Natural killer cell treated with Interleukin-12 subunit alpha and Interleukin-12 subunit beta and Interleukin-15 and Interleukin-18, amount 100 ng/mL, for 72 hours (primary cell): ENCODE measurements around the gene DENND5B. TPM values are rescaled to one million over a fixed set of nuclear protein-coding genes. Genes with fewer than 3 reads are reported as not detected.
"Not testable (repeated sequence)": the region's sequence is repeated elsewhere in the genome, so short reads cannot be mapped to it uniquely, and the experiment has no call there.

Experiments
- ATAC-seq, 2 donors: fragments of 150-1000 bp; cut with Tn5 transposase in 1 of 2; sonication (Bioruptor Pico), chemical (Tn5 transposase) in 1 of 2; 2 replicates each; pipeline ENCODE4 v1.10.0; 2021
- DNase-seq: peaks from one replicate; pipeline ENCODE4 v3.0.0; 2022; ENCODE audit warnings: low spot score
- H3K27ac Mint-ChIP-seq, 2 donors: 1 replicate in 1 of 2; 2 replicates in 1 of 2; pipeline ENCODE4 v1.8.0; 2022; ENCODE audit warnings: mixed read lengths in 2 of 2, mild to moderate bottlenecking in 1 of 2, moderate library complexity in 1 of 2
- H3K27me3 Mint-ChIP-seq, 2 donors: 1 replicate in 1 of 2; 2 replicates in 1 of 2; pipeline ENCODE4 v1.8.0; 2022; ENCODE audit warnings: mixed read lengths in 2 of 2
- H3K36me3 Mint-ChIP-seq: one replicate; pipeline ENCODE4 v1.8.0; 2022; ENCODE audit warnings: mixed read lengths
- H3K4me1 Mint-ChIP-seq, 2 donors: 1 replicate in 1 of 2; 2 replicates in 1 of 2; pipeline ENCODE4 v1.8.0; 2022; ENCODE audit warnings: low read depth in 2 of 2, mixed read lengths in 2 of 2, mild to moderate bottlenecking in 1 of 2
- H3K4me3 Mint-ChIP-seq: one replicate; pipeline ENCODE4 v1.8.0; 2022; ENCODE audit warnings: mixed read lengths
- H3K9me3 Mint-ChIP-seq: 2 replicates; pipeline ENCODE4 v1.8.0; 2022; ENCODE audit warnings: mixed read lengths
- total RNA-seq, 2 donors: library from RNA; stranded (reverse); gene quantifications; one replicate each; pipeline ENCODE4 v1.2.3, GENCODE V29; 2022

Gene DENND5B
- total RNA-seq, 2 donors from 2014 or later = 0.05 to 0.95 TPM

DNA sequence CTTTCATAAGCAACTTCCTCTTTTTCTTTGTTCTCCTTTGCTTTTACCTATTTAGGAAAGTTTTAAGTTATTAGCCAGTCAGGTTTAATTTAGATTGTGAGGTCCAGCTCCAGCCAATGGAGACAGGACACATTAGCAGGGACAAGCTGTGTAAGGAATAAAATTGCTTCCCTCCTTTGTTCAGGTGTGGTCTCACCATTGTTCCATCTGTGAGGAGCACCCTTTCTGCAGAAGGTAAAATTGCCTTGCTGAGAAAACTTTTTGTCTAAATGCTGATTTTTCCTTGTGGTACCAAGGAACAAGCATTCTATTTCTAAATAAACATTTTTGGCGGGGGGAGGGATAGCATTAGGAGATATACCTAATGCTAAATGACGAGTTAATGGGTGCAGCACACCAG is 17.4 kb upstream of the DENND5B start:
- not testable (repeated sequence) for H3K9me3 Mint-ChIP-seq
- peaks cover 9 to 17% of the 10 kb centered on the region in 2 donors for H3K27me3 Mint-ChIP-seq

DNA sequence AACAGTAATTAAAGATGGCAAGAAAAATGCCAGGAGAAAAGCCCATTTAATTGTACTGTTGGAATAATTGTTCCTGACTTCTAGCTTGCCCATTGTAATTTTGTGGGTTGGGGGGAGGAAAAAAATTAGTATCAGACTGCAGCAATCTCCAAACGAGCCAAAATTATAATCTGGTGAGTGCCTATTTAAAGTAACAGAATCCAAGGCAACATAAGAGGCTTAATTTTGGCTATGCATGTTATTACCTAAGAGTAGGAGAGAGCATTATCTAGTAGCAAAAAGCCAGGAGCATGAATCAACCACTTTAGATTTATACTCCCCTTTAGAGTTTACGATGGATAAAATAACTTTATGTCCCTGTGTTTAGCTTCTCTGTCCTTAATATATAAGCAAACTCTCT is 14.6 kb upstream of the DENND5B start:
- Mint-ChIP-seq H3K36me3 (peaks cover 5% of the 10 kb centered on the region), H3K4me1 (no peaks in the 10 kb centered on the region), H3K27me3 (peaks cover 5 to 9% of the 10 kb centered on the region in 2 donors), H3K4me3 (no peak overlapping the region), H3K27ac (no peak overlapping the region), H3K9me3 (peaks cover 3% of the 10 kb centered on the region)
- ATAC-seq (no peak), DNase-seq (no peak)

More for the DNA sequence above, 17.4 kb upstream of the DENND5B start:
- H3K4me1 Mint-ChIP-seq, H3K36me3 Mint-ChIP-seq, H3K4me3 Mint-ChIP-seq, DNase-seq, ATAC-seq, H3K27ac Mint-ChIP-seq: not testable (repeated sequence)

DNA sequence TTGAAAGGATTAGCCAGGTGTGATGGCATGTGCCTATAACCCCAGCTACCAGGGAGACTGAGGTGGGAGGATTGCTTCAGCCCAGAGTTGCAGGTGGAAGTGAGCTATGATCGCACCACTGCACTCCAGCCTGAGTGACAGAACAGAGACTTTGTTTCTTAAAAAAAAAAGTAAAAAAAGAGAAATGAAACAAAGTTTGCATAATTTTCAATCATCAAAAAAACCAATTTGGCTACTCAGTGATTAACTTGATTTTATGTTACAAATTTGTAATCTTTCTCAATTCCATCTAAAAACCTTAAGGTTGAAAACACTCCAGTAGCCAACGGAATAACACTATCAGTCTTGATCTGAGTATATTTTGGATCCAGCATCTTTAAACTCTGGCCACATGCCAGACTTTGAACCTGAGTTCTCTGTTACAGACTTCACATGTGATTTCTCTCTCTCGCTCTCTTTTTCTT is 12.6 kb upstream of the DENND5B start:
- Mint-ChIP-seq H3K36me3 (peaks cover 5% of the 10 kb centered on the region), H3K27me3 (peaks cover 5 to 9% of the 10 kb centered on the region in 2 donors), H3K4me1 (no peaks in the 10 kb centered on the region), H3K9me3 (peaks cover 3% of the 10 kb centered on the region), H3K27ac (no peak overlapping the region), H3K4me3 (no peak overlapping the region)
- DNase-seq (no peak), ATAC-seq (no peak)

DNA sequence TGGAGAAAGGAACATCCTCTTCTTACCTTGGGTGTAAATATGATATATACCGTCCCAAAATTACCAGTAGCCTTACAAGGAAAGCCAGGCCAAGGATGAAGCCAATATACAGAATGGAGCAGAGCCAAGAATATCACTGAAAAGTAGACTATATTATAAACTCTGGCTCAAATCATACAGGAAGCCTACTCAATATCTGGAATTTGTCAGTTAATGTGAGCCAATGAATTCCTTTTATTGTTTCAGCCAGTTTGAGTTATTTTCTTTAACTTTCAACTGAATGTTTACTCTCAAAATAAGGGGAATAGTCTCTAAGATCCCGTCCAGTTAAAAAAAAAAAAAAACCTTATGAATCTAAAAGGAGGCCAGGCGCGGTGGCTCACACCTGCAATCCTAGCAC is 9.8 kb upstream of the DENND5B start:
- ATAC-seq (no peak), DNase-seq (no peak)
- Mint-ChIP-seq H3K4me1 (no peaks in the 10 kb centered on the region), H3K4me3 (no peak overlapping the region), H3K36me3 (no peaks in the 10 kb centered on the region), H3K27me3 (peaks cover 8 to 10% of the 10 kb centered on the region in 2 donors), H3K27ac (no peak overlapping the region), H3K9me3 (no peaks in the 10 kb centered on the region)

DNA sequence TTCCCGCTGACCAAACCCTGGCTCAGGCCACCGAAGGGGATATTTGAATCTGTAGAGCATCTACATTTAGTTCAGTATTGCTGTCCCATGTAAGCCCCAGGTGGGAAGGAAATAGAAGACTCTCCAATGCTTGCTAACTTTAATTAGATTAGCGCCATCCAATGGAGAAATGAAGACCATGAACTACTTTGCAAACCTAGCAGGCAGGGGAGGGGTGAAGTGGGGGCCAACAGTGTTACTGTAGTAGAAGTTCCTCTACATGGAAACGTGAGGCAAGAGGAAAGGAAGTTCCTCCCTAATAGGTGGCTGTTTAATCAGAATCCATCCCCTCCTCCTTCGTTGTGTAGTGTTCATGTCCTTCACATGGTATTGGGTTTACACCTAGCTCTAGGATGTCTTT is 9.3 kb upstream of the DENND5B start:
- no peak for DNase-seq
- Mint-ChIP-seq H3K4me1 (no peaks in the 10 kb centered on the region), H3K9me3 (no peaks in the 10 kb centered on the region), H3K4me3 (no peak overlapping the region), H3K36me3 (no peaks in the 10 kb centered on the region), H3K27ac (no peak overlapping the region), H3K27me3 (peaks cover 12 to 15% of the 10 kb centered on the region in 2 donors)
- no peak for ATAC-seq

DNA sequence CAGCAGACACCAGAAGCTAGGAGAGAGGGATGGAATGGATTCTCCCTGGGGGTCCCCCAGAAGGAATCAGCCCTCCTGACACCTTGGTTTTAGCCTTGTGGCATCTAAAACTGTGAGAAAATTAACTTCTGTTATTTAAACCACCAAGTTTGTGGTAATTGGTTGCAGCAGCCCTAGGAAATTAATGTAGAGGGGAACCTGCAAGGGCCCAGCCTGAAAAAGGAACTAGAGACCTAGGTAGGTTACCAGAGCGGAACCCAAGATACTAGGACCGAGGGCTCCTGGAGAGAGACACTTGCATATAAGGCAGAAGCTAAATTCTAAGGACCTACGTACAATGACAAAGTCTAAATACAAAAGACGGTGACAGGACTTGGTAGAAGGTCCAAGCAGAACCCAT is 8.1 kb upstream of the DENND5B start:
- Mint-ChIP-seq H3K4me3 (no peak overlapping the region), H3K36me3 (no peaks in the 10 kb centered on the region), H3K27me3 (peaks cover 10 to 15% of the 10 kb centered on the region in 2 donors), H3K9me3 (no peaks in the 10 kb centered on the region), H3K27ac (no peak overlapping the region), H3K4me1 (no peaks in the 10 kb centered on the region)
- ATAC-seq (no peak), DNase-seq (no peak)

DNA sequence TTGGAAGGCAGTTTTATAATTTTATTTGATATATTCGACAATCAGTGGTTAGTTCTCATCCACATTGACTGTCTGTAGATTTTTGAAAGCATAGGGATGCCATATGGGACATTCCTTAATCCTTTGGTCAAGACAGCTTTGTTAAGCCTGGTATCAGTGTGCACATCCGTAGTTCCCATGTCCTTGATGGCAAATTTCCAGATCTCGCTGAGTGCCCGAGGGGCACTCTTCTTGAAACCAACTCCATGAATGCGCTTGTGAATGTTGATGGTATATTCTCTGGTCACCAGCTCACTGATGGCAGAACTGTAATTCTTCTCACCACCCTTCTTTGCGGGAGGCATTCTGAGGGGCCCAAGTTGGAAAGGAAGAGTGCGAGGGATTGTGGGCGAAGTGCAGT is 6.1 kb upstream of the DENND5B start:
- Mint-ChIP-seq H3K4me3 (no peak overlapping the region), H3K27ac (no peak overlapping the region), H3K9me3 (no peaks in the 10 kb centered on the region), H3K27me3 (peaks cover 16 to 19% of the 10 kb centered on the region in 2 donors), H3K4me1 (no peaks in the 10 kb centered on the region), H3K36me3 (no peaks in the 10 kb centered on the region)
- DNase-seq (no peak), ATAC-seq (no peak)

DNA sequence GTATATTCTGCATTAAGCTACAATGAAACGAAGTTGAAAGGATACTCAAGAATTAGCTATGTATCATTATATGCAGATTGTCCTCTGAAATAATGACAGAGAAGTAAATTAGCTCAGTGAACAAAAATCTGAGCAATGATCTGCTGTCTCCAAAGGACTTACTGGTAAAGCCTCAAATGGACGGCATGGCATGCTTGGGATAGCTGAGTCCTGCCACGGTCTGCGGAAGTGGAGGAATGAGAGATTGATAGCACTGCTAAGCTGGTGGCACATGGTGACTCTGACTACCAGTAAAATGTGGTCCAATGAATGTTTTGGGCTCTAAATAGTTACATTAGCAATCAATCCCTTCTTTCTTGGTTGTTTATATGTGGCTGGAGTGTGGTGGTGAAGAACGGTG is 3.7 kb upstream of the DENND5B start:
- DNase-seq = no peak
- Mint-ChIP-seq H3K4me1 (peaks cover 7% of the 10 kb centered on the region in 2 donors), H3K27ac (no peak overlapping the region), H3K27me3 (peaks cover 23 to 28% of the 10 kb centered on the region in 2 donors), H3K9me3 (no peaks in the 10 kb centered on the region), H3K36me3 (no peaks in the 10 kb centered on the region), H3K4me3 (no peak overlapping the region)
- no peak for ATAC-seq

DNA sequence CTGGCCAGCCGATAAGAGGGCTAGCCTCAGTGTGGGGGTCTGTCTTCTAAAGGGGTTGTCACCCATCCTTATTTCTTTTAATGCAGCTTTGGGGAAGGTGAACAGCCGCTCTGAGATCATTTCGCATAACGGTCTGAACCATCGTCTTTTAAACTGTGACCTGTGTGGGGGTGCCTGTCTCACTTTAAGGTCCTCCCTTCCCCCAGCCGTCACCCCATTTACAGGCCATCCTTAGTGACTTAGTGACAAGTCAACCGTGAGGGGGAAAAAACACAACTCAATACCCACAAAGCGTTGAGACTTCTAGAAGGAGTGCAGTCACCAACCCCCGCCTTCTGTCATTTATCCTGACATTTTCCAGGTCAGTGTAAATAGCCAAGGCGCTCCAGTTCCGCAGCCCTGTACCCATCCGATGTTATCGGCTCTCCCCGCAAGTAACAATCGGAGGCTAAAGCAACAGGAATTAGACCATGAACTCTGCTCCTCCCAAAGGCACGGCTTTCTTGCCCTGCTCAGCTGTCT is 505 bp upstream of the DENND5B start:
- DNase-seq = no peak
- H3K36me3 Mint-ChIP-seq = no peaks in the 10 kb centered on the region
- H3K9me3 Mint-ChIP-seq = no peaks in the 10 kb centered on the region
- no peak overlapping the region for H3K27ac Mint-ChIP-seq
- peaks cover 40 to 58% of the 10 kb centered on the region in 2 donors for H3K27me3 Mint-ChIP-seq
- peak overlapping the region; percentile 75 for H3K4me3 Mint-ChIP-seq
- ATAC-seq = no peak
- H3K4me1 Mint-ChIP-seq = peaks cover 11 to 13% of the 10 kb centered on the region in 2 donors

DNA sequence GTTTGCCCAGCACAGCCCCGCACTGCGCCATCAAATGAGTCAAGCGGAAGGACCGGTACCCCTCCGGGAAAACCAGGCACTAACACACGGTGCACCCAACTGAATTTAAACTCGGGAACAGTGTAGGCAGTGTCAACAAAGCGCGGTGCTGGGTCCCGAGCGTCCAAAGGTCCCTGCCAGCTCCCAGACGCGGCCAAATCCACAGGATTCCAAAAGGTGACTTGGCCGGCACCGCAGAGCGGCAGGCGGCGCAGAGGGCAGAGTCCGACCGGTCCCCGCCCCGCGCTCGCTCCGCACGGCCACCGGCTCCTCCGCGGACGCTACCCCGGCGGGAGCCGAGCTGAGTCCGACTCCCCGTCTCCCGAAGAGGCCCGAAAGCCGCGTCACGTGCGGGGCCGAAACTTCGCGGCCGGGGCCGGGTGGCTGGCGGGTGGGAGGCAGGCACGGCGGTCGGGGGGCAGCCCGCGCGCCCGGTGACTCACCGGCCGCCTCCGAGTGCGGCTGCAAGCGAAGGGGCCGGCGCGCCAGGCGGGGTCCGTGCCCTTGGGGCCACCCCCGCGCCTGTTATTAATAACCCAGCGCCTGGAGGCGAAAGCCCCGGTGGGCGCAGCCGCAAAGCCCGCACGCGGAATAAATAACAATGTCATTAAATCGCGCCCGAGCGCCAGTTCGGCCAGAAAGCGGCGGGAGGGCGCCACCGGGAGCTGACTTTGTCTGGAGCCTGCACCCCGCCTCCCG is 863 bp downstream of the DENND5B start:
- H3K27ac Mint-ChIP-seq = no peak overlapping the region
- peaks cover 39 to 59% of the 10 kb centered on the region in 2 donors for H3K27me3 Mint-ChIP-seq
- DNase-seq (peak; percentile 65), ATAC-seq (peak; percentile 57 to 78)
- H3K4me3 Mint-ChIP-seq = peak overlapping the region; percentile 83
- H3K36me3 Mint-ChIP-seq = no peaks in the 10 kb centered on the region
- peaks cover 11 to 13% of the 10 kb centered on the region in 2 donors for H3K4me1 Mint-ChIP-seq
- H3K9me3 Mint-ChIP-seq = no peaks in the 10 kb centered on the region

DNA sequence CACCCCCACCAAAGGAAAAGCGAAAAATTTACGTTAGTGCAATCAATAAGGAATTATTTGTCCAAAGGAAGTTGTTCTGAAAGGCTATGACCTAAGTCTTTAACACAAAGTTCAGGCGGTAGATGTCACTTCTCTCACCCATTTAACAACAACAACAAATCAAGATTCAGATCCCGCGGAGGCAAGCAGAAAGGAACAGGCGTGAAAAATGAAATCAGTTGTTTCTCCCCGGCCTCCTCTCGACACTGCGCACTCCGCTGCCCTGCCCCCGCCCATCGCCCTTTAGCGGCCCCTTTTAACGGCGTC is 1.4 kb downstream of the DENND5B start:
- Mint-ChIP-seq H3K27me3 (peaks cover 37 to 56% of the 10 kb centered on the region in 2 donors), H3K36me3 (no peaks in the 10 kb centered on the region), H3K4me1 (peaks cover 11 to 13% of the 10 kb centered on the region in 2 donors), H3K9me3 (no peaks in the 10 kb centered on the region), H3K4me3 (peak overlapping the region; percentile 83), H3K27ac (no peak overlapping the region)
- DNase-seq (no peak), ATAC-seq (no peak)

DNA sequence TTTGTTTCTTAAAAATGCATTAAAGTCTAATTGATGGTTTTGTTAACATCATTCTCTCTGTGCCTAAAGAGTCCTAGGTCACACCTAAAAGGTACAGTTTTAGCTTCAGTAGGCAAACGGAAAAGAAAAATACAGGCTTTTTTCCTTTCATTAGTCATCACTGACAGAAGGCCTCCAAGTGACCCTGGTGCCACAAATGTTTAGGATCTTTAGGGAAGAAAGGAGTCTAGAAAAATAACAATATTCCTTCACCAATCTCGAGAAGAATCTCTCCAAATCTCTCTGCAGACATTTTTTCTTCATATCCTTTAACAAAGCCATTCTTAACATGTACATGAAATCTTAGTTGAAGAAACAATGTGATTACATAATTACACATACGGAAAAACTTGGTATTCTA is 2.0 kb downstream of the DENND5B start:
- Mint-ChIP-seq H3K27ac (no peak overlapping the region), H3K9me3 (no peaks in the 10 kb centered on the region), H3K4me3 (peak overlapping the region; percentile 83), H3K4me1 (peaks cover 11 to 13% of the 10 kb centered on the region in 2 donors), H3K27me3 (peaks cover 38 to 55% of the 10 kb centered on the region in 2 donors), H3K36me3 (no peaks in the 10 kb centered on the region)
- no peak for DNase-seq
- no peak for ATAC-seq

DNA sequence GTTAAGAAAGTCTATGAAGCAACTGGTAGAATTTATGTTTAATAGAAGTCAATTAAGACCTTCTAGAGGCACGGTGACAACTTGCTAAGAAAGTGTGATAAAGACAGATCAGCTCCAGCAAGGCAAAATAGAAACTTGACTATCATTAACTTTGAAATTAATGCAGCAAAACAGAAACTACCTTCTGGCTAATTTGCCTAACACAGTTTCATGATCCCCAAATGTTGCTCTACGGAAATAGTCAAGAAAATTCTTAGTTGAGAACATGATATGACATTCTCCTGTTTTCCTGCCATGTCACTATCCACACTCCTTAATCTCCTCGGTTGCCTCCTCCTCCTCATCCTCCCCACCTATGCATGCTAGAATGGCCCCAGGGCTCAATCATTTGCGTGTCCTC is 4.2 kb downstream of the DENND5B start:
- DNase-seq = no peak
- Mint-ChIP-seq H3K4me3 (no peak overlapping the region), H3K27ac (no peak overlapping the region), H3K9me3 (no peaks in the 10 kb centered on the region), H3K4me1 (peaks cover 10 to 12% of the 10 kb centered on the region in 2 donors), H3K36me3 (no peaks in the 10 kb centered on the region), H3K27me3 (peaks cover 32 to 47% of the 10 kb centered on the region in 2 donors)
- ATAC-seq = no peak

DNA sequence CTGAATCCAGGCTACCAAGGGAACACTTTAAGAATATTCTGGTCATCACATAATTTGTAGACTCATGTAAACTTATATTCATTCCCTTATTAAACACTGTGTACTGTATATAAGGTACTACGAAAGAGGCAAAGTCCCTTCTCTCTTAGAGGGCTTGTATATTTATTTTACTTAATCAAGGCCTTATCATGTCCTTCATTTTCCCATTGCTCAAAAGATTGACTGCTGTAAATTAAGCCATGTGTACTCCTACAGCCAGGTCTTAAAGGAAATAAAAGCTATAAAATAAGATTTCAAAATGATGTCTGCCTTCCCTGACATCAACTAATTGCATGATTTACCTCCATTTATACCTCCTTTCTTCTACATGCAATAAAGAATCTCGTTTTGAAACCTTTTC is 5.0 kb downstream of the DENND5B start:
- no peak for DNase-seq
- no peak for ATAC-seq
- Mint-ChIP-seq H3K36me3 (no peaks in the 10 kb centered on the region), H3K4me1 (peaks cover 6 to 7% of the 10 kb centered on the region in 2 donors), H3K27ac (no peak overlapping the region), H3K4me3 (no peak overlapping the region), H3K27me3 (peaks cover 27 to 43% of the 10 kb centered on the region in 2 donors), H3K9me3 (no peaks in the 10 kb centered on the region)
